ENCODE results near the gene CYLD.

The CYLD gene

GRCh38 chr16:50741781-50742575 is at the start of gene CYLD:
TSS of gene CYLD (plus strand) at chr16:50742086. CDS start at chr16:50749699, 7,613 bp downstream.
- DNase-seq (ENCODE audit: low read depth) = peak; percentile 99

GRCh38 chr16:50692644-50692998 is 49.3 kb upstream of the CYLD start:
- DNase-seq (ENCODE audit: low read depth) = no peak

- DNase-seq (ENCODE audit: low read depth) = no peak
These were observed 48.7 kb upstream of the CYLD start, which contains the start of gene NOD2 for GRCh38 chr16:50692999-50693781. TSS of gene NOD2 (plus strand) at chr16:50693606. CDS start at chr16:50699496, 5,890 bp downstream.

GRCh38 chr16:50694206-50694605 is 47.7 kb upstream of the CYLD start:
- DNase-seq (ENCODE audit: low read depth) = no peak

- DNase-seq (ENCODE audit: low read depth) = no peak
These were observed 46.6 kb upstream of the CYLD start for GRCh38 chr16:50695017-50696000.

- no peak for DNase-seq (ENCODE audit: low read depth)
These were observed 45.8 kb upstream of the CYLD start for GRCh38 chr16:50696126-50696525.

- DNase-seq (ENCODE audit: low read depth) = peak; percentile 21
These were observed 45.1 kb upstream of the CYLD start for GRCh38 chr16:50696575-50697420.

- no peak for DNase-seq (ENCODE audit: low read depth)
These were observed 44.5 kb upstream of the CYLD start for GRCh38 chr16:50697421-50697715.

- no peak for DNase-seq (ENCODE audit: low read depth)
These were observed 43.8 kb upstream of the CYLD start for GRCh38 chr16:50697881-50698767.

- DNase-seq (ENCODE audit: low read depth) = peak; percentile 40
These were observed 42.3 kb upstream of the CYLD start for GRCh38 chr16:50699326-50700159.

GRCh38 chr16:50702725-50703124 is 39.2 kb upstream of the CYLD start:
- peak; percentile 10 for DNase-seq (ENCODE audit: low read depth)

- DNase-seq (ENCODE audit: low read depth) = no peak
These were observed 37.6 kb upstream of the CYLD start for GRCh38 chr16:50704245-50704644.

- DNase-seq (ENCODE audit: low read depth) = no peak
These were observed 36.3 kb upstream of the CYLD start for GRCh38 chr16:50705436-50706110.

- no peak for DNase-seq (ENCODE audit: low read depth)
These were observed 35.6 kb upstream of the CYLD start for GRCh38 chr16:50706250-50706649.

- no peak for DNase-seq (ENCODE audit: low read depth)
These were observed 33.4 kb upstream of the CYLD start for GRCh38 chr16:50708373-50709060.

GRCh38 chr16:50709061-50709684 is 32.7 kb upstream of the CYLD start:
- no peak for DNase-seq (ENCODE audit: low read depth)

- no peak for DNase-seq (ENCODE audit: low read depth)
These were observed 31.9 kb upstream of the CYLD start for GRCh38 chr16:50709980-50710379.

GRCh38 chr16:50711040-50711439 is 30.8 kb upstream of the CYLD start:
- no peak for DNase-seq (ENCODE audit: low read depth)

Measured in amniotic epithelial cell (primary cell).